B cell (primary cell): ENCODE data around the gene MCF2L.

ENCODE experiments used
- EZH2 ChIP-seq: IDR thresholded peaks from 2 replicates; pipeline ENCODE4 v1.6.1; 2012; ENCODE audit warnings: borderline replicate concordance, low read depth, mild to moderate bottlenecking, moderate library complexity, low read length; ENCODE audit not compliant: insufficient read depth, poor library complexity, severe bottlenecking
- TF ChIP-seq, protein P1 (sequence below): fragments of 200-600 bp; IDR thresholded peaks from one replicate; pipeline ENCODE4 v1.8.0; 2022; ENCODE audit warnings: antibody characterized with exemption, mild to moderate bottlenecking

DNA sequence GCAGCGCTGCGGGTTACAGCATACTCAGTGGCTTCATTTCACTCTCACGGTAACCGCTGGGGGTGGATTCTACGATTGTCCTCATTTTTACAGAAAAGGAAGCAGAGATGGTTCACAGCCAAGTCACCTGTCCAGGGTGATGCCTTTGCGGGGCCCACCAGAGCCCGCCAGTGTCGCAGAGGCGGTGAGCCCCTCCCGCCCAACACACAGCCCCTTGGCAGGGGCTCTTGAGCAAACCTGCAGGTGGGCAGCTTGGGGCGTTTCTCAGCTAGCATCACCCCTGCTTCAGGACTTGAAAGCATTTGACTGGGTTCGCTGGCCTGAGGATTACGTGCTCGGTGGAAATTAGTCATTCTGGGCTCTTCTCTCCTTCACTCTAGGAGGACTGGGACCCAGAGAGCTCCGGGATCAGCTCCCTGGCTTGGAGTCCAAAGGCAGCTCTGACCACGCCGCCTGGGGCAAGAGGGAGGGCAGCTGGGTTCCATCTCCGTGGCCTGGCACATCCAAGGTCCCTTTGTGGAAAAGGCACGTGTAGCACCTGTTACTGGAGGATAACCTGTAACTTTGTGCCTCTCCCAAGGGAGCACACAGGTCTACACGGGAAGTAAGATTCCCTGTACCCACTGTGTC is 74.1 kb downstream of the MCF2L start:
- TF ChIP-seq, protein P1, sequence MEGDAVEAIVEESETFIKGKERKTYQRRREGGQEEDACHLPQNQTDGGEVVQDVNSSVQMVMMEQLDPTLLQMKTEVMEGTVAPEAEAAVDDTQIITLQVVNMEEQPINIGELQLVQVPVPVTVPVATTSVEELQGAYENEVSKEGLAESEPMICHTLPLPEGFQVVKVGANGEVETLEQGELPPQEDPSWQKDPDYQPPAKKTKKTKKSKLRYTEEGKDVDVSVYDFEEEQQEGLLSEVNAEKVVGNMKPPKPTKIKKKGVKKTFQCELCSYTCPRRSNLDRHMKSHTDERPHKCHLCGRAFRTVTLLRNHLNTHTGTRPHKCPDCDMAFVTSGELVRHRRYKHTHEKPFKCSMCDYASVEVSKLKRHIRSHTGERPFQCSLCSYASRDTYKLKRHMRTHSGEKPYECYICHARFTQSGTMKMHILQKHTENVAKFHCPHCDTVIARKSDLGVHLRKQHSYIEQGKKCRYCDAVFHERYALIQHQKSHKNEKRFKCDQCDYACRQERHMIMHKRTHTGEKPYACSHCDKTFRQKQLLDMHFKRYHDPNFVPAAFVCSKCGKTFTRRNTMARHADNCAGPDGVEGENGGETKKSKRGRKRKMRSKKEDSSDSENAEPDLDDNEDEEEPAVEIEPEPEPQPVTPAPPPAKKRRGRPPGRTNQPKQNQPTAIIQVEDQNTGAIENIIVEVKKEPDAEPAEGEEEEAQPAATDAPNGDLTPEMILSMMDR = no peak
- no peak for TF ChIP-seq EZH2
